Stimulated activated effector memory CD8-positive, alpha-beta T cell treated with anti-CD3 and anti-CD28 coated beads, Interleukin-12 subunit alpha, Interleukin-12 subunit beta, amount 100 ng/mL, for 72 hours (primary cell): ENCODE results near the gene PTPRN2.
A peak's percentile ranks its signal among the peaks of the same experiment; 100 is the strongest.

Experiments used
- ATAC-seq: fragments of 150-1000 bp; cut with Tn5 transposase; 2 replicates; pipeline ENCODE4 v1.10.0; 2021
- DNase-seq, 2 donors: peaks; one replicate each; pipeline ENCODE4 v3.0.0; 2021 to 2022; ENCODE audit warnings: low spot score in 2 of 2
- H3K27ac Mint-ChIP-seq: one replicate; pipeline ENCODE4 v1.8.0; 2022; ENCODE audit warnings: mild to moderate bottlenecking, mixed read lengths
- H3K36me3 Mint-ChIP-seq: one replicate; pipeline ENCODE4 v1.8.0; 2022; ENCODE audit warnings: mild to moderate bottlenecking, mixed read lengths
- H3K4me1 Mint-ChIP-seq: one replicate; pipeline ENCODE4 v1.8.0; 2022; ENCODE audit warnings: mixed read lengths
- H3K4me3 Mint-ChIP-seq: one replicate; pipeline ENCODE4 v1.8.0; 2022; ENCODE audit warnings: mild to moderate bottlenecking, mixed read lengths
- H3K9me3 Mint-ChIP-seq: one replicate; pipeline ENCODE4 v1.8.0; 2022; ENCODE audit warnings: mixed read lengths

Gene PTPRN2

DNA sequence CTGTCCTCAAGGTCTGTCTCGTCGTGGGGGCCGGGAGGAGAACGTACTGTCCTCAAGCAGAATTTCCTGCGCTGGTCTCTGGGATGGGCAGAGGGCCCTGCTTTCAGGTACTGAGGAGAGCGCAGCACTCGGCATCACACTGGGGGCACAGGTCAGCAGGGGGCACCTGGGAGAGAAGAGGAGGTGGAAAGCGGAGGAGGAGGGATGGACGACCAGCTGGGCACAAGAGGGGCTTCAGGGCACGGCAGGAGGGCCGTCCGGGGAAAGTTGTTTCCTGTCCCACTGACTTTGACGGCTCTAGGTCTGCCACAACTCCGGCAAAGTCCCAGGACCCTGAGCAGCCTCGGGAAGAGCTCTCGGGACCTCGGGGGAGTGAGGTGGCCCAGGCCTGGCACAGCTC, 714.0 kb downstream of the PTPRN2 start:
- no peak overlapping the region for H3K27ac Mint-ChIP-seq
- peaks cover 11% of the 10 kb centered on the region for H3K4me1 Mint-ChIP-seq

DNA sequence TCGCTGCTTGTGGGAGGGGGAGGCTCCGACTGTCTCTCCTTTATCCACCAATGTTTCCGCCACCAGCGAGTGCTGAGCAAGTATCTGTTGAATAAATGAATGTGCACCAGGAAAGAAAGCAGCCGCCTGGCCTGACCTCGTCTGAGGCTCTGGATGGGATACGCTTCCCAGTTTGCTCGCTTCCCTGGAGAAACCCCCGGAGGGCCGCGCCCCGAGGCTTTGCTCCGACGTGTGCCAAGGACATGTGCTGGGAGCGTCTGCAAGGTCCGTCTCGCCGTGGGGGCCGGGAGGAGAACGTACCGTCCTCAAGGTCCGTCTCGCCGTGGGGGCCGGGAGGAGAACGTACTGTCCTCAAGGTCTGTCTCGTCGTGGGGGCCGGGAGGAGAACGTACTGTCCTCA, 714.4 kb downstream of the PTPRN2 start:
- Mint-ChIP-seq H3K4me3 (no peak overlapping the region), H3K36me3 (no peaks in the 10 kb centered on the region), H3K4me1 (peaks cover 11% of the 10 kb centered on the region), H3K27ac (no peak overlapping the region), H3K9me3 (no peaks in the 10 kb centered on the region)
- no peak for ATAC-seq
- DNase-seq: no peak

More for the DNA sequence above, 714.0 kb downstream of the PTPRN2 start:
- ATAC-seq (no peak), DNase-seq (no peak)
- Mint-ChIP-seq H3K9me3 (no peaks in the 10 kb centered on the region), H3K4me3 (no peak overlapping the region), H3K36me3 (no peaks in the 10 kb centered on the region)

DNA sequence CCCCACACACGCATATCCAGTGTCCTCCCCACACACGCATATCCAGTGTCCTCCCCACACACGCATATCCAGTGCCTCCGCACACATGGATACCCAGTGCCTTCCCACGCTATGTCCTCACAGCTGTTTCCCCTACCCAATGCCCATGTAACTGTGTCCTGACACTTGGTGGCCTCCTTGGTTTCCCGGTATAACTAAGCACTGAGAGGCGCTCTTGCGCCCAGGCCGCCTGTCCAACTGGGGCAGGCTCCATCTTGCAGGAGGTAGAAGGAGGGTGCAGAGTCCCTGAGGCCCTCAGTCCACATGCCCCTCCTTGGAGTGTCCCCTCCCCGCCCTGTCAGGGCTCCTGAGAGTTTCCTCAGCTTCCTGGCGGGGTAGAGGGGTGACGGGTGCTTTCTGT, 715.2 kb downstream of the PTPRN2 start:
- no peaks in the 10 kb centered on the region for H3K36me3 Mint-ChIP-seq
- peaks cover 11% of the 10 kb centered on the region for H3K4me1 Mint-ChIP-seq
- H3K9me3 Mint-ChIP-seq: no peaks in the 10 kb centered on the region
- DNase-seq (no peak), ATAC-seq (no peak)
- no peak overlapping the region for H3K4me3 Mint-ChIP-seq
- H3K27ac Mint-ChIP-seq: no peak overlapping the region

DNA sequence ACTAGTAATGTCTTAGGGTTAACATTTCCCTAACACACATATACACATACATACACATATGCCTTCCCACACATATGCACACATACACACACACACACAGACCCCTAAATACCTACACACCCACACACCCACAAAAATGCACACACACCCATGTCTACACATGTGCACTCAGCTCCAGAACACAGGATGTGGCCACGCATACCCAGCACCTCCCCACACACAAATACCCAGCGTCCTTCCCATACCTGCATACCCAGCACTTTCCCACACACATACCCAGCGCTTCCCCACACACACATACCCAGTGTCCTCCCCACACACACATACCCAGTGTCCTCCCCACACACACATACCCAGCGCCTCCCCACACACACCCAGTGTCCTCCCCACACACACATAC, 715.9 kb downstream of the PTPRN2 start:
- Mint-ChIP-seq H3K9me3 (no peaks in the 10 kb centered on the region), H3K27ac (no peak overlapping the region), H3K36me3 (no peaks in the 10 kb centered on the region), H3K4me1 (peaks cover 11% of the 10 kb centered on the region), H3K4me3 (no peak overlapping the region)
- ATAC-seq: no peak
- no peak for DNase-seq

DNA sequence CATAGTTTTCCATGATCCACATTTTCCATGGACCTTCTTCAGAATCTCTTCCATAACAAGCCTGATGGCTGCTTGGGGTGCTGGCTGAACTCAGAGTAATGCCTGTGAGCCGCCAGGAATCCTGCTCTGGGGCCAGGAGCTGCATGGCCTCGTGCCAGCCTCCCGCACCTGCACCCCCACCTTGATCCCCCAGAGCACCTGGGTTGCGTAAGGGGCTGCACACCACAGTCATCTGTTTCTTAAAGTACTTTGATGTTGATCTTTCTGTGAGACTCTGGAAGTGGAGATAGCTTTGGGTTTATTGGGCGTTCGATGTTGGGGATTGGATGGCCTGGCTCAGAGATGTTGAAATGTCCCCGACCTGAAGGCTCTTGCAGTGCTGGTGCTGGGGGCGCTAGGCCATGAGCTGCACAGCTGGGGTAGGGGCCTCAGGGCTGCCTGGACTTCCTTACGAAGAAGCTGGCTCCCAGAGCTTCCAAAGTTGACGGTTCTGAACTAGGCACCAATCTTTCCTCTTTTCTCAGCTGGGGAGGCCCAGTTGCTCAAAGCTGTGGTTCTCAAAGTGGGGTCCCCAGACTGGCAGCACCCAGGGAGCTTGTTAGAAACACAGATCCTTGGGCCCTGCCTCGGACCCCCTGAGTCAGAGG, 716.9 kb downstream of the PTPRN2 start:
- no peaks in the 10 kb centered on the region for H3K9me3 Mint-ChIP-seq
- H3K4me1 Mint-ChIP-seq: peaks cover 11% of the 10 kb centered on the region
- H3K4me3 Mint-ChIP-seq: no peak overlapping the region
- H3K36me3 Mint-ChIP-seq: no peaks in the 10 kb centered on the region
- DNase-seq (no peak), ATAC-seq (no peak)
- H3K27ac Mint-ChIP-seq: no peak overlapping the region

- H3K27ac Mint-ChIP-seq: no peak overlapping the region
- H3K9me3 Mint-ChIP-seq: no peaks in the 10 kb centered on the region
- peaks cover 5% of the 10 kb centered on the region for H3K4me1 Mint-ChIP-seq
- no peak for ATAC-seq
- no peak overlapping the region for H3K4me3 Mint-ChIP-seq
- DNase-seq: no peak
- no peaks in the 10 kb centered on the region for H3K36me3 Mint-ChIP-seq
Measured at GRCh38 chr7:157869793-157870192, 717.8 kb downstream of the PTPRN2 start.

DNA sequence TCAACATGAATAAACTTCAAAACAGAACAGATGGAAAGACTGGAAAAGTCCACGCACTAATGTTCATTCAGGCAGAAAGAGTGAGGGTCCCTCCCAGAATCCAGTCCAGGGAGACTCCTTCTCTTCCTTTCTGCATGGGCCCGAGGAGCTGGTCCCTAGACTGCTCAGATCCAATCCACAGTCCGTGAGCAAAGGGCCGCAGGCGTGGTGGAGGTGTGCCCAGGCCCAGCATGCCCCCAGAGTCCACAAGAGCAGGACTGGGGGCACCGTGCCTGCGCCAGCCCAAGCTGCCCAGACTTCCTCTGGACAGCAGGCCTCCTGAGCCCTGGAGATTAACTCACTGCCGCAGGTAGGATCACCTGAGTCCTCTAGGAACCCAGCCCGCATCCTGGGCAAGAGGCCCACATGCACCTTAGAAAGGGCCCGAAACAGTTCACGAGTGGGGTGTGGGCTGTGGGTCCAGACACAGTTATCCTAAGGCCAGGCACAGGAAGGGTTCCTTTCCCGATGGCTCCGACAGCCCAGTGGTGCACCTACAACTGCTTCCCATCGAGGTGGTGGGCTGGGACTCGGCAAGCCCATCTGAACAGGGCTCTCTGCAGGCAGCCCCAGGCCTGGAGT, 719.8 kb downstream of the PTPRN2 start:
- no peak overlapping the region for H3K4me3 Mint-ChIP-seq
- no peaks in the 10 kb centered on the region for H3K4me1 Mint-ChIP-seq
- no peaks in the 10 kb centered on the region for H3K36me3 Mint-ChIP-seq
- no peak overlapping the region for H3K27ac Mint-ChIP-seq
- DNase-seq: no peak
- peak; percentile 24 for ATAC-seq
- H3K9me3 Mint-ChIP-seq: no peaks in the 10 kb centered on the region

- H3K4me1 Mint-ChIP-seq: no peaks in the 10 kb centered on the region
- H3K27ac Mint-ChIP-seq: no peak overlapping the region
- no peak overlapping the region for H3K4me3 Mint-ChIP-seq
Measured at GRCh38 chr7:157866336-157866924, 721.2 kb downstream of the PTPRN2 start.

DNA sequence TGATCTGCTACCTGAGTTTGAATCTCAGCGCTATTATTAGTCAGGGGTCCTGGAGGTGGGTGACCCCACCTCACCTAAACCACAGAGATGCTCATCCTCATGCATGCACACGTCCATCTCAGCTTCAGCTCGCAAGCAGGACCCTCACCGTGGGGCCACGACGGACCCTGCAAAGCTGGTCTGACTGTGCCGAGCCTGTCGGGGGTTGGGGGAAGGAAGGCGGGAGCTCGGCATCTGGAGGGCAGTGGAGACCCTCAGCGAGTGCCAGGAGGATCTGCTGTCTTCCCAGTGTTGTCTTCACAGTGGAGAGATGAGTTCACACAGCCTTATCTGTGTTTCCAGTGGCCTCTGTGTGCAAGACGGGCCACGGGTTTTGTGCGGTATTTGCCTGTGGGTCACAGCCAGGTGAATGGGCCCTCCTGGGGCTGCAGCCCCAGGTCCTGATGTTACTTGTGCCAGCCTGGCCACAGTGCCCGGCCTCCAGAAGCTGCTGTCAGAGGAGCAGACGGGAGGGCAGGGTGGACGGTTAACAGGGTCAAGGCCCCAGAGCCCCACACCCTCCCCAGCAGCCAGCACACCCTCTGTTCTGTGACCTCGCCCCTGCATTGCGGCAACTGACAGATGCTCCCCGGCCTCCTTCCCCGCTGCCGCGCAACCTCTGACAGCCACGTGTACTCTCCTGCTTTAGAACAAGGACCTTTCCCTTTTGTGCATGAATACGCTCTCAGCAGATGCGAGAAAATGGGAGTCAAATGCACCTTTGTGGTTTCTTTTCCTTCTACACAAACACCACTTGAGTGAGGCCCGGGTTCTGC, 722.1 kb downstream of the PTPRN2 start:
- Mint-ChIP-seq H3K9me3 (no peaks in the 10 kb centered on the region), H3K4me3 (no peak overlapping the region), H3K36me3 (no peaks in the 10 kb centered on the region), H3K4me1 (no peaks in the 10 kb centered on the region), H3K27ac (no peak overlapping the region)
- DNase-seq: no peak
- ATAC-seq: no peak

More at GRCh38 chr7:157866336-157866924, 721.2 kb downstream of the PTPRN2 start:
- no peaks in the 10 kb centered on the region for H3K36me3 Mint-ChIP-seq
- ATAC-seq (no peak), DNase-seq (no peak)
- no peaks in the 10 kb centered on the region for H3K9me3 Mint-ChIP-seq

- ATAC-seq (no peak), DNase-seq (no peak)
- no peaks in the 10 kb centered on the region for H3K4me1 Mint-ChIP-seq
- no peak overlapping the region for H3K4me3 Mint-ChIP-seq
- H3K36me3 Mint-ChIP-seq: no peaks in the 10 kb centered on the region
- H3K27ac Mint-ChIP-seq: no peak overlapping the region
- H3K9me3 Mint-ChIP-seq: no peaks in the 10 kb centered on the region
Measured at GRCh38 chr7:157864911-157865310, 722.7 kb downstream of the PTPRN2 start.

- Mint-ChIP-seq H3K27ac (no peak overlapping the region), H3K9me3 (no peaks in the 10 kb centered on the region), H3K4me1 (no peaks in the 10 kb centered on the region), H3K4me3 (no peak overlapping the region), H3K36me3 (no peaks in the 10 kb centered on the region)
- ATAC-seq (no peak), DNase-seq (no peak)
Measured at GRCh38 chr7:157863906-157864810, 723.5 kb downstream of the PTPRN2 start.

- Mint-ChIP-seq H3K4me3 (no peak overlapping the region), H3K36me3 (no peaks in the 10 kb centered on the region), H3K9me3 (no peaks in the 10 kb centered on the region), H3K4me1 (no peaks in the 10 kb centered on the region), H3K27ac (no peak overlapping the region)
- ATAC-seq: no peak
- no peak for DNase-seq
Measured at GRCh38 chr7:157863176-157863575, 724.4 kb downstream of the PTPRN2 start.

- Mint-ChIP-seq H3K9me3 (no peaks in the 10 kb centered on the region), H3K27ac (no peak overlapping the region), H3K4me1 (no peaks in the 10 kb centered on the region), H3K36me3 (no peaks in the 10 kb centered on the region), H3K4me3 (no peak overlapping the region)
- ATAC-seq (no peak), DNase-seq (no peak)
Measured at GRCh38 chr7:157862731-157863130, 724.9 kb downstream of the PTPRN2 start.

- ATAC-seq: no peak
- Mint-ChIP-seq H3K9me3 (no peaks in the 10 kb centered on the region), H3K4me1 (no peaks in the 10 kb centered on the region), H3K27ac (no peak overlapping the region), H3K4me3 (no peak overlapping the region), H3K36me3 (no peaks in the 10 kb centered on the region)
- no peak for DNase-seq
Measured at GRCh38 chr7:157861551-157861950, 726.1 kb downstream of the PTPRN2 start.

GRCh38 chr7:157861031-157861491, 726.6 kb downstream of the PTPRN2 start:
- no peak for ATAC-seq
- Mint-ChIP-seq H3K4me1 (no peaks in the 10 kb centered on the region), H3K9me3 (no peaks in the 10 kb centered on the region), H3K36me3 (no peaks in the 10 kb centered on the region), H3K27ac (no peak overlapping the region), H3K4me3 (no peak overlapping the region)
- DNase-seq: no peak
